Measurements from ENCODE around the gene UBE2A.

The UBE2A gene

GRCh38 chrX:119607018-119607389, 32.6 kb downstream of the UBE2A start:
- DNase-seq (ENCODE audit: low spot score), result no peak

- DNase-seq (ENCODE audit: low spot score), result no peak
These were observed 40.4 kb downstream of the UBE2A start for GRCh38 chrX:119614776-119615175.

- no peak for DNase-seq (ENCODE audit: low spot score)
These were observed 43.3 kb downstream of the UBE2A start for GRCh38 chrX:119617517-119618164.

- no peak for DNase-seq (ENCODE audit: low spot score)
These were observed 44.1 kb downstream of the UBE2A start for GRCh38 chrX:119618439-119618838.

GRCh38 chrX:119622356-119623232, 48.2 kb downstream of the UBE2A start:
- no peak for DNase-seq (ENCODE audit: low spot score)

- no peak for DNase-seq (ENCODE audit: low spot score)
These were observed 50.1 kb downstream of the UBE2A start for GRCh38 chrX:119624417-119624816.

GRCh38 chrX:119624951-119625668, 50.7 kb downstream of the UBE2A start:
- no peak for DNase-seq (ENCODE audit: low spot score)

- no peak for DNase-seq (ENCODE audit: low spot score)
These were observed 51.5 kb downstream of the UBE2A start for GRCh38 chrX:119625843-119626242.
